ENCODE data around the gene BBS5.
"Not testable (repeated sequence)": the region's sequence is repeated elsewhere in the genome, so short reads cannot be mapped to it uniquely, and the experiment has no call there.

Gene BBS5

GRCh38 chr2:169526451-169526850 lies 47.2 kb downstream of the BBS5 start:
- DNase-seq (ENCODE audit: low read depth), result no peak

GRCh38 chr2:169528271-169528701 lies 49.0 kb downstream of the BBS5 start:
- H3K4me3 ChIP-seq (ENCODE audit: low read depth, low read length), result no peak overlapping the region
- no peak for DNase-seq (ENCODE audit: low read depth)

More at GRCh38 chr2:169526451-169526850, 47.2 kb downstream of the BBS5 start:
- no peak overlapping the region for H3K4me3 ChIP-seq (ENCODE audit: low read depth, low read length)

- not testable (repeated sequence) for H3K4me3 ChIP-seq (ENCODE audit: low read depth, low read length); DNase-seq (ENCODE audit: low read depth)
Measured at GRCh38 chr2:169539460-169539859, 60.2 kb downstream of the BBS5 start.

- no peak for DNase-seq (ENCODE audit: low read depth)
- no peak overlapping the region for H3K4me3 ChIP-seq (ENCODE audit: low read depth, low read length)
Measured at GRCh38 chr2:169540146-169540545, 60.9 kb downstream of the BBS5 start.

- H3K4me3 ChIP-seq (ENCODE audit: low read depth, low read length), result no peak overlapping the region
- no peak for DNase-seq (ENCODE audit: low read depth)
Measured at GRCh38 chr2:169542433-169542832, 63.1 kb downstream of the BBS5 start.

GRCh38 chr2:169546756-169547155 lies 67.5 kb downstream of the BBS5 start:
- no peak for DNase-seq (ENCODE audit: low read depth)
- no peak overlapping the region for H3K4me3 ChIP-seq (ENCODE audit: low read depth, low read length)
